Right lobe of liver (tissue), 6 donors: ENCODE measurements around the gene SPINT1. TPM values are rescaled to one million over a fixed set of nuclear protein-coding genes. Genes with fewer than 3 reads are reported as not detected.

Experiments used
- ATAC-seq, 4 donors: fragments of 200-7000 bp; cut with Tn5 transposase; one replicate each; pipeline ENCODE4 v1.9.1; 2020; ENCODE audit warnings: mild to moderate bottlenecking in 4 of 4, moderate library complexity in 4 of 4
- DNase-seq, 3 donors: peaks; one replicate each; pipeline ENCODE4 v3.0.0-alpha.2; 2020
- H3K27ac ChIP-seq, 3 donors: fragments of 200-600 bp; one replicate each; pipeline ENCODE4 v1.8.0; 2022
- H3K27me3 ChIP-seq, 2 donors: fragments of 200-600 bp; one replicate each; pipeline ENCODE4 v1.8.0; 2022
- H3K36me3 ChIP-seq, 4 donors: fragments of 200-600 bp; sonication (generic) in 1 of 4; one replicate each; pipeline versions ENCODE4 v1.5.1 to v1.8.0; 2017 to 2022; ENCODE audit warnings: control low read depth in 1 of 4
- H3K4me1 ChIP-seq, 4 donors: fragments of 200-600 bp; sonication (generic) in 1 of 4; one replicate each; pipeline versions ENCODE4 v1.5.1 to v1.8.0; 2017 to 2022; ENCODE audit warnings: control low read depth in 1 of 4
- H3K4me3 ChIP-seq, 3 donors: fragments of 200-600 bp; one replicate each; pipeline ENCODE4 v1.8.0; 2022
- H3K9me3 ChIP-seq, 4 donors: fragments of 200-600 bp; sonication (generic) in 1 of 4; one replicate each; pipeline versions ENCODE4 v1.5.1 to v1.8.0; 2017 to 2022; ENCODE audit warnings: control low read depth in 1 of 4
- POLR2A ChIP-seq: fragments of 450-650 bp; IDR thresholded peaks from one replicate; pipeline ENCODE4 v1.6.1; 2017; ENCODE audit warnings: antibody characterized with exemption, mild to moderate bottlenecking
- WGBS: methylation state at CpG from one replicate; pipeline ENCODE4 v1.1.6; 2018; ENCODE audit warnings: low coverage, low lambda C conversion rate; ENCODE audit not compliant: insufficient coverage; ENCODE audit errors: missing lambda C conversion rate; 5-methylcytosine and 5-hydroxymethylcytosine counted together
- intact Hi-C, 2 donors: fragments of 100-400 bp; cut with DNase I; formaldehyde crosslinking; loops; one replicate each; pipeline versions ENCODE4 v1.11.2 to v1.14.1; 2022
- total RNA-seq, 6 experiments: library from RNA; depleted of rRNA in 2 of 6; stranded (reverse); fragments of >200 nt in 2 of 6; fragmentation: NEBNext Ultra II Directional in 3 of 6; extraction: Animal tissue kit (Norgen Biotek cat#: 25700) in 3 of 6; gene quantifications; one replicate each; pipeline versions ENCODE4 v1.1.0 to v1.2.4, GENCODE V29; 2016 to 2023
- TF ChIP-seq, protein P1 (sequence below), 4 donors: fragments of 200-600 bp in 3 of 4; fragments of 450-650 bp in 1 of 4; IDR thresholded peaks; one replicate each; pipeline versions ENCODE4 v1.5.1 to v1.8.0; 2016 to 2022; ENCODE audit warnings: antibody characterized with exemption in 4 of 4, mild to moderate bottlenecking in 2 of 4
- donor health status: DM: no; HTN: yes; CAD: no.
- donor health status: DM: no; HTN: no; CAD: no.
- donor health status: DM: no; HTN: no; CAD: no.
- donor health status: DM: no; HTN: yes; CAD: no.
- donor health status: DM: no; HTN: yes; CAD: no.

The SPINT1 gene
- total RNA-seq, 6 experiments from 2014 or later = 1.1 to 7.9 (median 3.0) TPM

DNA sequence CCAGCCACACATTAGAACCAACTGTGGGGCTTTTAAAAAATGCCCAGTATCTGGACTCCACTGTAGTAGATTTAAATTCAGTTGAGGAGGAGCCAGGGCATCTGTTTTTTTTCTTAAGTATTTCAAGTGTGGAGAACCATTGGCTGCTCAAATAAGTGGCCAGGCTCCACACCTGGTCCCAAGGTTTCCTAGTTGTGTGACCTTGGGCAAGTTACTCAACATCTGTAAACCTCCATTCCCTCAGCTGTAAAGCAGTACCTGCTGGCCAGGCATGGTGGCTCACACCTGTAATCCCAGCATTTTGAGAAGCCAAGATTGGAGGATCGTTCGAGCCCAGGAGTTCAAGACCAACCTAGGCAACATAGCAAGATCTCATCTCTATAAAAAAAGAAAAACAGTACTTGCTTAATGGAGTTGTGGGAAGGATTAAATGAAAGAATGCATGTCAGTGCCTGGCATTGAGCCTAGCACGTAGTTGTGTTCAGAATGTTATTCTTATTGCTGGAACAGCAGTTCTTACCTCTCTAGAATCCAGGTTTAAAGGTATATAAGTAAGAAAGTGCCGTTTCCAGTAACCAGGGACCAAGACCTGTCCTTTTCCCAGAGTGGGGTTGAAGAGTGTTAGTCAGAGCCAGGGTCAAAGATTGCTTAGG, 17.3 kb upstream of the SPINT1 start:
- TF ChIP-seq, protein P1, sequence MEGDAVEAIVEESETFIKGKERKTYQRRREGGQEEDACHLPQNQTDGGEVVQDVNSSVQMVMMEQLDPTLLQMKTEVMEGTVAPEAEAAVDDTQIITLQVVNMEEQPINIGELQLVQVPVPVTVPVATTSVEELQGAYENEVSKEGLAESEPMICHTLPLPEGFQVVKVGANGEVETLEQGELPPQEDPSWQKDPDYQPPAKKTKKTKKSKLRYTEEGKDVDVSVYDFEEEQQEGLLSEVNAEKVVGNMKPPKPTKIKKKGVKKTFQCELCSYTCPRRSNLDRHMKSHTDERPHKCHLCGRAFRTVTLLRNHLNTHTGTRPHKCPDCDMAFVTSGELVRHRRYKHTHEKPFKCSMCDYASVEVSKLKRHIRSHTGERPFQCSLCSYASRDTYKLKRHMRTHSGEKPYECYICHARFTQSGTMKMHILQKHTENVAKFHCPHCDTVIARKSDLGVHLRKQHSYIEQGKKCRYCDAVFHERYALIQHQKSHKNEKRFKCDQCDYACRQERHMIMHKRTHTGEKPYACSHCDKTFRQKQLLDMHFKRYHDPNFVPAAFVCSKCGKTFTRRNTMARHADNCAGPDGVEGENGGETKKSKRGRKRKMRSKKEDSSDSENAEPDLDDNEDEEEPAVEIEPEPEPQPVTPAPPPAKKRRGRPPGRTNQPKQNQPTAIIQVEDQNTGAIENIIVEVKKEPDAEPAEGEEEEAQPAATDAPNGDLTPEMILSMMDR (IDR thresholded peaks at IDR 0.05) = no peak
- no peak for TF ChIP-seq POLR2A
- intact Hi-C loops = no loop called here
- no peak overlapping the region for H3K4me3 ChIP-seq
- no peaks in the 10 kb centered on the region for H3K36me3 ChIP-seq
- H3K27ac ChIP-seq = no peak overlapping the region
- H3K9me3 ChIP-seq = no peaks in the 10 kb centered on the region
- H3K4me1 ChIP-seq = no peaks in the 10 kb centered on the region
- H3K27me3 ChIP-seq = no peaks in the 10 kb centered on the region
- ATAC-seq (no peak), DNase-seq (no peak)
- WGBS = 86% methylated on average over 4 of the region's 4 CpGs

DNA sequence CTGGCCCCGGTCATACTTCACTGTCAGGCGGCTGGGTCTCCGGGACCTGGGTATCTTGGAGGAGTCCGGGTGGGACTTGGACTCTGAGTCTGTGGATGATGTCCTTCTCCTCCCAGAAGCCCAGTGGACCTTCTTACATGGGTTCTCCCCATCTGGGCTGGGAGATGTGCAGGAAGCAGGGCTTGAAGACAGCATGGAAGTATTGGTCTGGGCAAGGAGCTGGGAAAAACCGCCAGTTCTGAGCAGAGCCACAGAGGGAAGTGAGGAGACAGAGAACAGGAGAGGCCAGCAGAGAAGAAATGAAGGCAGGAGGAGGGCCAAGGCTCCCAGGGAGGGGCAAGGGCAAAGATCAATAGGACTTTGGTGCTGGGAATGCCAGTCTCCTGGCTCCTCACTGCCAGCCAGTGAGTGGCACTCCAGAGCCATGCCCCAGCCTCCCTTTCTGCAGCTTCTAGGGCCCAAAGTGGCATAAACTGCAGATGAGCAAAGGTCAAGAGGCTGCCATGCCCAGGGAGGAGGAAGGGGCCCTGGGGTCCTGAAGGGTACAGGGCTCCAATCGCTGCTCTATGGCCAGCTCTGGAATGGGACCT, 15.3 kb upstream of the SPINT1 start, which contains the start of gene PPP1R14D:
Gene PPP1R14D, minus strand, starts transcription at position 262 of the 590 bp plus-strand sequence. Its CDS starts 67 bp downstream, at position 195.
- TF ChIP-seq POLR2A = no peak
- TF ChIP-seq, protein P1 (IDR thresholded peaks at IDR 0.05) = no peak
- Histone ChIP-seq H3K27me3 (no peaks in the 10 kb centered on the region), H3K36me3 (no peaks in the 10 kb centered on the region), H3K27ac (no peak within 1 kb of the TSS), H3K4me1 (no peaks in the 10 kb centered on the region), H3K4me3 (no peak within 1 kb of the TSS), H3K9me3 (no peaks in the 10 kb centered on the region)
- intact Hi-C loops = no loop called here
- 100% methylated on average over 1 of the region's 6 CpGs for WGBS
- ATAC-seq (peak; percentile 24 to 59 (median 44)), DNase-seq (no peak)

DNA sequence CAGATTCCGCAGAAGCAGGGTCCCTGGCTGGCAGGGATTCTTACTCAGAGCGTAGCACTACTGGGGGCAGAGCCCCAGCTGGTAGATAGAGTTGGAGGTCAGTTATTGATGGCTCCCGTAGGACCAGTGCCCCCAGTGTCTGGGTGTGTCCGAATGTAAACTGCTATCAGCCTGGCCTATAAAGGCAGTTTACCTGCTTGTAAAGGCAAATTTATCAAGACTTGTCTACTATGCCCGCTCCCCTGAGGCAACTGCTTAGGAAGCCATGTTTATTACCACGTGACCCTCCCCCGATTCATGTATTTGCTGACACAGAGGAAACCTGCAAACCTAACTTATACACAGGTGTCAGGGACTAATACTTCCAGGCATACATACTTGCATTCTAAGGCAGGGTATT, 14.7 kb upstream of the SPINT1 start:
- no peak for DNase-seq
- intact Hi-C loops = no loop called here
- WGBS = no CpG with 5 or more reads among the region's 7 CpGs

DNA sequence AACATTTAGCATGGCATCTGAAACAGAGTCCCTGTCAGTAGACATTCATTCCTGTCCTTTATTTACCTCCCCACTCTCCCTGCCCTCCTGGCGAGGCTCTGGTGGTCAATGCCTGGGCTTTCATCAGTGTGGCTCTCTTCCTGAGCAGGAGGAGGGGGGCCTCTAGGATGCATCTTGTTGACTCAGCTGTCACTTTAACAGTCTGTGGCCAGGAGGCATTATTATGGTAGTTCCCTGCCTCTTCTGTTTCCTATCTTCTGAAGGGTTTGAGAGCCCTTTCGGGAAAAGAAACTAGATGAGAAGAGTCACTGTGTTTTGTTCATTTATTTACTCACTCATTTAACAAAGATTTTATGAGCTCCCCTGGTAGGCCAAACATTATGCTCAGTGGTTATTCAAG, 13.0 kb upstream of the SPINT1 start:
- no peak for ATAC-seq
- 56% methylated on average over 1 of the region's 2 CpGs for WGBS
- DNase-seq = no peak

More for the DNA sequence above, 14.7 kb upstream of the SPINT1 start:
- Histone ChIP-seq H3K36me3 (no peaks in the 10 kb centered on the region), H3K4me3 (no peak overlapping the region), H3K27ac (no peak overlapping the region), H3K4me1 (no peaks in the 10 kb centered on the region), H3K27me3 (no peaks in the 10 kb centered on the region), H3K9me3 (no peaks in the 10 kb centered on the region)
- TF ChIP-seq, protein P1 (IDR thresholded peaks at IDR 0.05) = no peak
- ATAC-seq = no peak

More for the DNA sequence above, 13.0 kb upstream of the SPINT1 start:
- Histone ChIP-seq H3K27me3 (no peaks in the 10 kb centered on the region), H3K9me3 (no peaks in the 10 kb centered on the region), H3K4me3 (no peak overlapping the region), H3K36me3 (no peaks in the 10 kb centered on the region), H3K27ac (no peak overlapping the region), H3K4me1 (no peaks in the 10 kb centered on the region)
- intact Hi-C loops = no loop called here
- TF ChIP-seq POLR2A = no peak
- TF ChIP-seq, protein P1 (IDR thresholded peaks at IDR 0.05) = no peak
